Muscle layer of duodenum (tissue), 2 donors: ENCODE measurements around the gene BAG3.
A peak's percentile ranks its signal among the peaks of the same experiment; 100 is the strongest.

Experiments used
- H3K27ac ChIP-seq: one replicate; pipeline ENCODE4 v1.7.0; 2013; ENCODE audit warnings: mild to moderate bottlenecking, low read length
- H3K27me3 ChIP-seq: one replicate; pipeline ENCODE4 v1.7.0; 2013; ENCODE audit warnings: low read depth, mild to moderate bottlenecking, control low read depth, low read length
- H3K36me3 ChIP-seq, 2 donors: one replicate each; pipeline ENCODE4 v1.7.0; 2013; ENCODE audit warnings: low read length in 2 of 2, control low read depth in 1 of 2, mild to moderate bottlenecking in 1 of 2; ENCODE audit not compliant: insufficient read depth in 2 of 2, control insufficient read depth in 1 of 2
- H3K4me1 ChIP-seq, 2 donors: one replicate each; pipeline ENCODE4 v1.7.0; 2013; ENCODE audit warnings: low read length in 2 of 2, mild to moderate bottlenecking in 2 of 2, control low read depth in 1 of 2, moderate library complexity in 1 of 2; ENCODE audit not compliant: insufficient read depth in 2 of 2, control insufficient read depth in 1 of 2
- H3K4me3 ChIP-seq, 2 donors: one replicate each; pipeline ENCODE4 v1.7.0; 2013; ENCODE audit warnings: low read length in 2 of 2, low read depth in 1 of 2, mild to moderate bottlenecking in 1 of 2
- H3K9me3 ChIP-seq, 2 donors: one replicate each; pipeline ENCODE4 v1.7.0; 2013; ENCODE audit warnings: low read length in 2 of 2, control low read depth in 1 of 2, mild to moderate bottlenecking in 1 of 2; ENCODE audit not compliant: control insufficient read depth in 1 of 2
- donor health status: healthy.

The BAG3 gene

DNA sequence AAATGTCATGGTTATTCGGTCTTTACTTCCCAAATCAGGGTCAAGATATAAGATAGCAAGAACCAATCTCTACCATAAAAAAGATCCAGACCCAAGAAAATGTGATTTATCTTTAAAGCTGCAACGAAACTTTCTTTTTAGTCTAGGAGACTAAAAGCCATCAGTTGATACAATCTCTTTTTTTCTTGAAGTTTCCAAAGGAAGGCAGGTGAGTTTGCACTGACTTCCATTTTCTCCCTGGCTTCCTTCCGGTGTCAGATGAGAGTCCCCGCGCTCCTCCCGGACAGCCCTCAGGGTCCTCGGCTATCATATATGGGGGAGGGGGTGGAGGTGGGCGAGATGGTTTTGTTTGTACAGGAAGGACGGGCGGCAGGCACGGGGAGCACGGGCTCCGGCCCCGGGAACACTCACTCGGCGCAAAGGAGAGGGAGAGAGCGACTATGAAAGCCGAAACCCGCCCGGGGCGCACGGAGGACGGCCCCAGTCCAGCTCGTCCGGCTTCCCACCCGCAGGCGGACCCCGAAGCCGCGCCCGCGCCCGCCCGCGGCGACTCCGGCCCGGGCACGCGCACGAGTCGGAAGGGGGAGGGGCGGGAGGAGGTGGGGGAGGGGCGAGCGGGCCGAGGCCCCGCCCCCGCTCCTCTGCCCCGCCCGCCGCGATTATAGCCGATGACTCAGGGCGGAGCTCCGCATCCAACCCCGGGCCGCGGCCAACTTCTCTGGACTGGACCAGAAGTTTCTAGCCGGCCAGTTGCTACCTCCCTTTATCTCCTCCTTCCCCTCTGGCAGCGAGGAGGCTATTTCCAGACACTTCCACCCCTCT, at the start of gene BAG3:
Gene BAG3 (plus strand): TSS at position 689 of the 822 bp plus-strand sequence. CDS start 296 bp downstream, outside the sequence.
- H3K4me1 ChIP-seq, result peaks cover 6 to 21% of the 10 kb centered on the region in 2 donors
- H3K4me3 ChIP-seq, result peak within 1 kb of the TSS; percentile 79 to 82
- peak within 1 kb of the TSS; percentile 95 for H3K27ac ChIP-seq
- peaks cover 0 to 3% of the 10 kb centered on the region in 2 donors for H3K36me3 ChIP-seq
- H3K27me3 ChIP-seq, result no peaks in the 10 kb centered on the region
- H3K9me3 ChIP-seq, result no peaks in the 10 kb centered on the region

- no peaks in the 10 kb centered on the region for H3K9me3 ChIP-seq
- peaks cover 4% of the 10 kb centered on the region in 2 donors for H3K4me1 ChIP-seq
- no peaks in the 10 kb centered on the region for H3K27me3 ChIP-seq
- H3K4me3 ChIP-seq, result no peak overlapping the region
- no peaks in the 10 kb centered on the region for H3K36me3 ChIP-seq
- no peak overlapping the region for H3K27ac ChIP-seq
These were observed 48.7 kb upstream of the BAG3 start for GRCh38 chr10:119602241-119603095.

- H3K9me3 ChIP-seq, result no peaks in the 10 kb centered on the region
- H3K27me3 ChIP-seq, result no peaks in the 10 kb centered on the region
- no peak overlapping the region for H3K27ac ChIP-seq
- H3K4me3 ChIP-seq, result no peak overlapping the region
- H3K36me3 ChIP-seq, result no peaks in the 10 kb centered on the region
- H3K4me1 ChIP-seq, result peaks cover 0 to 7% of the 10 kb centered on the region in 2 donors
These were observed 46.7 kb upstream of the BAG3 start for GRCh38 chr10:119604468-119604867.

- Histone ChIP-seq H3K36me3 (no peaks in the 10 kb centered on the region), H3K27me3 (no peaks in the 10 kb centered on the region), H3K4me3 (peak overlapping the region; percentile 16 to 21), H3K4me1 (peaks cover 0 to 7% of the 10 kb centered on the region in 2 donors), H3K9me3 (no peaks in the 10 kb centered on the region), H3K27ac (no peak overlapping the region)
These were observed 42.6 kb upstream of the BAG3 start for GRCh38 chr10:119608316-119609155.

DNA sequence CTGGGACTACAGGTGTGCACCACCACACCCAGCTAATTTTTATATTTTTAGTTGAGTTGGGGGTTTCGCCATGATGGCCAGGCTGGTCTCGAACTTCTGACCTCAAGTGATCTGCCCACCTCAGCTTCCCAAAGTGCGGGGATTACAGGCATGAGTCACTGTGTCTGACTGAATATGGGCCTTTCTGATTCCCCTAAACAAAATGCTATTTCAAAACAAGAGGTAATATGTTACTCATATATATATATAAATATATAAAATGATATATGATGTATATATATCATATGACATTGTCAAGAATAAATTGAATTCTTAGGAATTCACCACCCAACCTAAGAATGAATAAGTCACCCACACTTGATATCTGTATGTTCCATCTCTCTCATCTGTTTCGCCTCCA, 41.7 kb upstream of the BAG3 start:
- Histone ChIP-seq H3K27ac (no peak overlapping the region), H3K9me3 (no peaks in the 10 kb centered on the region), H3K36me3 (no peaks in the 10 kb centered on the region), H3K4me3 (no peak overlapping the region), H3K4me1 (peaks cover 0 to 7% of the 10 kb centered on the region in 2 donors), H3K27me3 (no peaks in the 10 kb centered on the region)

GRCh38 chr10:119611433-119611832, 39.7 kb upstream of the BAG3 start:
- Histone ChIP-seq H3K36me3 (no peaks in the 10 kb centered on the region), H3K9me3 (no peaks in the 10 kb centered on the region), H3K27me3 (no peaks in the 10 kb centered on the region), H3K4me3 (no peak overlapping the region), H3K27ac (no peak overlapping the region), H3K4me1 (peaks cover 0 to 7% of the 10 kb centered on the region in 2 donors)

- H3K27me3 ChIP-seq, result no peaks in the 10 kb centered on the region
- H3K27ac ChIP-seq, result no peak overlapping the region
- H3K4me1 ChIP-seq, result peaks cover 0 to under 1% of the 10 kb centered on the region in 2 donors
- no peaks in the 10 kb centered on the region for H3K9me3 ChIP-seq
- no peaks in the 10 kb centered on the region for H3K36me3 ChIP-seq
- no peak overlapping the region for H3K4me3 ChIP-seq
These were observed 37.4 kb upstream of the BAG3 start for GRCh38 chr10:119613741-119614140.

GRCh38 chr10:119614686-119615085, 36.5 kb upstream of the BAG3 start:
- Histone ChIP-seq H3K36me3 (no peaks in the 10 kb centered on the region), H3K9me3 (no peaks in the 10 kb centered on the region), H3K4me3 (no peak overlapping the region), H3K27me3 (no peaks in the 10 kb centered on the region), H3K4me1 (peaks cover 0 to 7% of the 10 kb centered on the region in 2 donors), H3K27ac (no peak overlapping the region)

DNA sequence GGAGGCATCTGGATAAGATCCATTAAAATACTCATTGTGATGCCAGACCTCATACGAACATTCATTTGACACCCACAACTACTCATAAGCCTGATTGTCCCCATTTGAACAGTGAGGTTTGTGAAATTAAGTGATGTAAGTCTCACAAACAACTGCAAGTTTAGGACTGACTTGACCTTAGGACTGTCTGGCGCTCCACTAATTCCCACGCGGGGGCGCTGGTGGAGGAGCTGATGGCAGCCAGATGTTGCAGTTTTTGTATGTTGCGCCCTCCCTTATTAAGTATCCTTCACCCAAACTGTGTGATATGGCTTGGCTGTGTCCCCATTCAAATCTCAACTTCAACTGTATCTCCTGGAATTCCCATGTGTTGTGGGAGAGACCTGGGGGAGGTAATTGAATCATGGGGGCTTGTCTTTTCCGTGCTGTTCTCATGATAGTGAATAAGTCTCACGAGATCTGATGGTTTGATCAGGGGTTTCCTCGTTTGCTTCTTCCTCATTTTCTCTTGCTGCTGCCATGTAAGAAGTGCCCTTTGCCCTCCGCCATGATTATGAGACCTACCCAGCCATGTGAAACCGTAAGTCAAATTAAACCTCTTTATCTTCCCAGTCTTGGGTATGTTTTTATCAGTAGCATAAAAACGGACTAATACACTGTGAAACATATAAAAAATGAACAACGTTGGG, 34.2 kb upstream of the BAG3 start:
- Histone ChIP-seq H3K36me3 (no peaks in the 10 kb centered on the region), H3K4me3 (no peak overlapping the region), H3K27me3 (no peaks in the 10 kb centered on the region), H3K9me3 (no peaks in the 10 kb centered on the region), H3K4me1 (peaks cover 0 to 7% of the 10 kb centered on the region in 2 donors), H3K27ac (no peak overlapping the region)

GRCh38 chr10:119619215-119619614, 32.0 kb upstream of the BAG3 start:
- Histone ChIP-seq H3K4me3 (no peak overlapping the region), H3K36me3 (no peaks in the 10 kb centered on the region), H3K4me1 (peaks cover 0 to 7% of the 10 kb centered on the region in 2 donors), H3K27me3 (no peaks in the 10 kb centered on the region), H3K9me3 (no peaks in the 10 kb centered on the region), H3K27ac (no peak overlapping the region)
